WERI-Rb-1 (cell line): ENCODE data around the gene NDFIP1.

Experiments
- DNase-seq: peaks from one replicate; pipeline ENCODE4 v3.0.0-alpha.2; 2020
- H3K27ac ChIP-seq: fragments of 250-450 bp; sonication (Bioruptor Pico); 2 replicates; pipeline ENCODE4 v1.5.1; 2020; ENCODE audit warnings: mild to moderate bottlenecking, moderate library complexity
- H3K27me3 ChIP-seq: fragments of 250-450 bp; sonication (Bioruptor Pico); 2 replicates; pipeline ENCODE4 v1.5.1; 2021; ENCODE audit warnings: mild to moderate bottlenecking, low read depth, moderate library complexity; ENCODE audit not compliant: insufficient read depth, severe bottlenecking
- H3K36me3 ChIP-seq: fragments of 250-450 bp; sonication (Bioruptor Pico); 2 replicates; pipeline ENCODE4 v1.5.1; 2020; ENCODE audit warnings: mild to moderate bottlenecking, moderate library complexity
- H3K4me3 ChIP-seq: 2 replicates; pipeline ENCODE4 v1.5.1; 2011; ENCODE audit warnings: low read depth, mild to moderate bottlenecking, control low read depth, low read length
- H3K9me3 ChIP-seq: fragments of 250-450 bp; sonication (Bioruptor Pico); 2 replicates; pipeline ENCODE4 v1.5.1; 2021; ENCODE audit warnings: mild to moderate bottlenecking, moderate library complexity; ENCODE audit not compliant: severe bottlenecking
- CTCF ChIP-seq: IDR thresholded peaks from 2 replicates; pipeline ENCODE4 v1.5.1; 2011; ENCODE audit warnings: low read depth, mild to moderate bottlenecking, control low read depth, inconsistent platforms, low read length

NDFIP1 gene

GRCh38 chr5:142125963-142126362 is 17.4 kb downstream of the NDFIP1 start:
- DNase-seq = no peak
- no peak for TF ChIP-seq CTCF
- no peaks in the 10 kb centered on the region for H3K27me3 ChIP-seq
- no peaks in the 10 kb centered on the region for H3K9me3 ChIP-seq
- H3K27ac ChIP-seq = no peak overlapping the region
- no peak overlapping the region for H3K4me3 ChIP-seq
- peaks cover 9% of the 10 kb centered on the region for H3K36me3 ChIP-seq

- H3K27ac ChIP-seq = no peak overlapping the region
- H3K4me3 ChIP-seq = no peak overlapping the region
- no peak for TF ChIP-seq CTCF
- no peaks in the 10 kb centered on the region for H3K9me3 ChIP-seq
- H3K36me3 ChIP-seq = peaks cover 18% of the 10 kb centered on the region
- DNase-seq = no peak
- no peaks in the 10 kb centered on the region for H3K27me3 ChIP-seq
Observed at GRCh38 chr5:142128675-142129208, 20.2 kb downstream of the NDFIP1 start.

GRCh38 chr5:142129446-142130066 is 21.0 kb downstream of the NDFIP1 start:
- DNase-seq = no peak
- H3K4me3 ChIP-seq = no peak overlapping the region
- H3K27me3 ChIP-seq = no peaks in the 10 kb centered on the region
- H3K36me3 ChIP-seq = peaks cover 22% of the 10 kb centered on the region
- TF ChIP-seq CTCF = no peak
- no peaks in the 10 kb centered on the region for H3K9me3 ChIP-seq
- H3K27ac ChIP-seq = no peak overlapping the region

- no peak for TF ChIP-seq CTCF
- H3K27ac ChIP-seq = no peak overlapping the region
- no peaks in the 10 kb centered on the region for H3K27me3 ChIP-seq
- H3K9me3 ChIP-seq = no peaks in the 10 kb centered on the region
- H3K36me3 ChIP-seq = peaks cover 38% of the 10 kb centered on the region
- DNase-seq = no peak
- no peak overlapping the region for H3K4me3 ChIP-seq
Observed at GRCh38 chr5:142131394-142131793, 22.8 kb downstream of the NDFIP1 start.

GRCh38 chr5:142132916-142133315 is 24.3 kb downstream of the NDFIP1 start:
- Histone ChIP-seq H3K27ac (no peak overlapping the region), H3K9me3 (no peaks in the 10 kb centered on the region), H3K27me3 (no peaks in the 10 kb centered on the region), H3K36me3 (peaks cover 38% of the 10 kb centered on the region), H3K4me3 (no peak overlapping the region)
- DNase-seq = no peak
- no peak for TF ChIP-seq CTCF
